ENCODE results near the gene CNTD1.

CNTD1 gene

DNA sequence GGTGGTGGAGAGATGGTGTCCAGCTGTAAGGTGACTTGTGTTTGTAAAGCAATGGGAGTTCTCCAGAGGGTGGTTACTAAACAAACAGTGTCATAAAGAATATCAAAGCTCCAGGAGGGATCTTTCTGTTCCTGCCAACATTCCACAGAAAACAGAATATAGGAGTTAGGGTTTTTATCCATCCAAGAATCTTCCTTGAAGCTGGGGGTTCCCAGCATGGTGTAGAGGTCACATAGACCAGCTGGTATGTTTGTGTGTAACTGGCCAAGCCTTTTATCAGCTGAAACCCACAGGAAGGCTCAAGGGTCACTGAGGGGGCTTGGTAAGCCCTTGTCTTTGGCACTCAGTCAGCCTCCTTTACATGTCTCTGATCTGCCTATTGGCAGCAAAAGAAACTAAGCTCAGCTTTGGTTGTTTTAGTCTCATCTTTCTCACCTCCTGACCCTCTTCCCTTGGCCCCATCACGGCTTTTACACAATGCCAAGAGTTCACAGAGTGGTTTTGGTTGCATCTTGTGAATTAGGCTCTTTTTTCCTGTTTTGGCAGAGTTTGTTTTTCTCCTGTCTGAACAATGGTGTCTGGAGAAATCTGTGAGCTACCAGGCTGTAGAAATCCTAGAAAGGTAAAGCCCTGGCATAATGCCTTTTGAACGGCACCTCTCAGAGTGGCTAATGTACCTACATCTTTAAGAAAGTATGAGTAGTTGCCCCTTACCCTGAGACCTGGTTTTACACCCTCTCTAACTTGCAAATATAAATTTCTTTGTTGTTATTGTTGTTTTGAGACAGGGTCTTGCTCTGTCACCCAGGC is 4.6 kb downstream of the CNTD1 start:
- DNase-seq, result no peak

DNA sequence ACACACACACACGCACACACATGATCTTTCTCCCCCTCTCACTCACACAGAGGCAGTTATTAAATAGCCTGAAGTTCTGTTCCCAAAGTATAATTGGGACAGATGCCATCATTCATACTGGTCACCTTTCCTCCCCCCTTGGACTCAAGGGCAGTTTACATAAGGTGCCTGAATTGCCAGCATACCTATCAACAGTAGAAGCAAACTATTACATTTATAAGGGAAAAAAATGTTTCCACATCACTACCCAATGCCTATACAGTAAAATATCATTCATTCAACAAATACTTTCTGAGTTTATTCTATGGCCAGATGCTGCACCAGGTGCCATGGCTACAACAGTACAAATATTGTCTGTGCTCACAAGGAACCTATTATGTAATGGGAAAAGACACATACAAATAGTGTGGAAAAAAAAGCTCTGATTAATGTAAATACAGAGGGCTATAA is 6.3 kb downstream of the CNTD1 start:
- DNase-seq, result no peak

DNA sequence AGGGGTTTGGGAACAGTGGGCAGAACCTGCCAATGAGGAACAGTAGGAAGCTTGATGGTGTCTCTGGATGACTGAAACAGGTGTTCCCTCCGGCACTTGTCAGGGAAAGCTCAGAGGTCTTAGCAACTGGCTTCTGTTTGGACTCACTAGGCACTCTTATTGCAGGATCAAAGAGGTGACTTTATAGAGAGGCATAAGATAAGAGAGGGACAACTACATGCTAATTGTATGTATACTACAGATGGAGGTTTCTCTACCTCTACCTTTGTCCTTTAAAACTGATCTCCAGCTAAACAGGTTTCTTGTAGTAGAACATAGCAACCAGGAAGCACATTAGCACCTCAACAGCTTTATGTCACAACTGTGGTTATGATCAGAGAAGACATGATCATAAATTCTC is 7.6 kb downstream of the CNTD1 start:
- no peak for DNase-seq

DNA sequence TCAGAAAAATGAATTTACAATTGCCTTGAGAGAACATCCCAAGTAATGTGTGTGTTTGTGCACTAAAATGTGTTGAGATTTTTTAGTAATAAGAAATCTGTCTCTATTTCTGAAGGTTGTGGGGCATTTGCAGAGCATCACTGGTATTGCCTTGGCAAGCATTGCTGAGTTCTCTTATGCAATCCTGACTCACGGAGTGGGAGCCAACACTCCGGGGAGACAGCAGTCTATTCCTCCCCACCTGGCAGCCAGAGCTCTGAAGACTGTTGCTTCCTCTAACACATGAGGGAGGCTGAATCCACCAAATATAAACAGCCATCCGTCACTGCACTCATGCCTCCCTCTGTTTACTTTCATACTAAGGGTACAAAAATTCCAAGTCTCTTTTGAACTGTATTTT is 10.6 kb downstream of the CNTD1 start:
- peak in 45 of 58 donors; percentile 1 to 72 (median 27) for DNase-seq

DNA sequence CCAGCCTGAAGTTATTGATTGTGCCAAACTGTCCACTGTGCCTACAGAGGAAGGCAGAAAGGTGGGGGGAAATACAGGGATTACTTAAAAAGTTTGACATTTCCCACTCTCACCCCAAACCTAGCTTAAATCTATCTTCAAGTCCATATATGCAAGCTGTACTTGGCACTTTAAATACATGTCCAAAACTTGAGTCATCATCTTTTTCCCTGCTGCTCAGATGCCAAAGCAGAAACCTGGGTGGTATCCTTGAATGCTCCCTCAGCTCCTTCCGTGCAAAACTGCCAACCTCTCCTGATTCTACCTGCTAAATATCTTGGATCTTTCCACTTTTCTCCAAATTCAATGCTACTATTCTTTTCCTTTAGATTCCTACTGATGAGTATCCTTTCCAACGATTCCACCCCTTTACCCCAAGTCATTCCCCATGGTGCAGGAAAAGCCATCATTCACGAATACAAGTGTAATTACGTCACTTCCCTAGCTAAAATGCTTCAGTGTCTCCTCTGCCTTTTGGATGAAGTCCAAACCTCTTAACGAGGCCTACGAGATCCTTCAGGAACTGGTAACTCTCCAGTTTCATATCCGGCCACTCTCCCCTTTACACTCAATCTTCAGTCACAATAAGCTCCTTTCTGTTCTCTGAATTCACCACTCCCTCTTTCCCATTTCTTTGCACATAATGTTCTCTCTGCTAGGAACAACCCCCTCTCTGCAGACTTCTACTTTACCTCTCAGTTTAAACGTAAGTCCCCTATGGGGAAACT is 16.2 kb downstream of the CNTD1 start:
- no peak for DNase-seq

DNA sequence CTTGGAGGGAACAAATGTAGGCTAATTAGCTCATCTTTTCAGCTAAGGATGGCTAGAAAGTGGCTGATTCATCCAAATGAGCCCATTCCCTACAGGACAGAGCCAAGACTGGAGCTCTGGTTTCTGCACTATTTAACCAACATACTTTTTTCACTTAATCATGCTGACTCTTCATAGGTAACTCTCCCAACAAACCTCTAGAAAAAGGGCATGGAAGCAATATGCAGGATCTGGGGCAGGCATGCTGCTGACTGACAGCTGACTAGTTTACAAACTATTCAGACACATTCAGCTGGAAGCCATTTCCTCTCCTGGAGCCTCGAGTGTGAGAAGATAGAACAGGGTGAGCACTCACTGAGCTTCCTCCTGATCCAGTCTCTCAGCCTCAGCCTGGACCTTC is 19.2 kb downstream of the CNTD1 start:
- no peak for DNase-seq

DNA sequence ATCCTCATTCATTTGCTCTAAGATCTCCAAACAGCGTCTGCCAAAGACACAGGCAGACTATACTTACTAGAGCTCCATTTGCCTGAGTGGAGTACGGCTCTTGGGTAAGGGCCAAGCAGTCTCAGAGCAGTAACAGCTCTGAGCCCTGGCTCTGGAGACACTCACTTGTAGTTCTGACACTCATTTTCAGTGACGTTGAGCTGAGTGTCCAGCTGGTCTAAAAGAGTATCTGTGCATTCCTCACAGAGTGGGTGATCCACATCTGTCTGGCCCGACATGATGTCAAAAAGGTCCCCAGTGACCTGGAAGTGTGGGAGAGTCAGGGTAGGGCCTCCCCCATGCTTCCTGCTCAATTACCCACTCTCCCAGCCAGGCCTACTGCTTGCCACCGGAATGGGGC is 19.7 kb downstream of the CNTD1 start:
- no peak for DNase-seq

DNA sequence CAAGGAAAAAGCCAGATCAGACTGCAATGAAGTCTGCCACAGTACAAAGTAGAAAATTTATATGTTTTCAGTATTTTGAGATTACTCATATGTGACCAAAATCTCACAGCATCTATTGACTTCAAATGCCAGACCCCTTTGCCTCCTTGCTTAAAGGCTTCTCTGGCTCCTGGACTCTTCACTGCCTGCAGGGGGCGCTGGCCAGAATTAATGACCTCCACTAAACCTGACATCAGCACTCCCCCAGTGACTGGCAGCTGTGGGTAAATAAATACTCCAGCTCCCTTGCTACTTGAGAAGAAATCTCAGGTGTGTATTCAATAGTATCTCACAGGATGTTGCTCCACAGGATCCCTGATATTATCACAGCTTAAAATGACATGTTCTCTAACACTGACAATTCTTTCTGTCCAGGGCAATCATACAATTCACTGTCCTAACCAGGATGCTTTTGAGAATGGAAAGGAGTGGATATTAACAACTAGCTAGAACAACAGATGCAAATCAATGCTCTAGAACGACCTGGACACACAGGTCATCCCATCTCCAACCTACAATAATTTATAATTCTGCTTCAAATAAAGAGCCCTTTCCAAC is 21.4 kb downstream of the CNTD1 start:
- peak in 2 of 58 donors; percentile 4 to 39 for DNase-seq

DNA sequence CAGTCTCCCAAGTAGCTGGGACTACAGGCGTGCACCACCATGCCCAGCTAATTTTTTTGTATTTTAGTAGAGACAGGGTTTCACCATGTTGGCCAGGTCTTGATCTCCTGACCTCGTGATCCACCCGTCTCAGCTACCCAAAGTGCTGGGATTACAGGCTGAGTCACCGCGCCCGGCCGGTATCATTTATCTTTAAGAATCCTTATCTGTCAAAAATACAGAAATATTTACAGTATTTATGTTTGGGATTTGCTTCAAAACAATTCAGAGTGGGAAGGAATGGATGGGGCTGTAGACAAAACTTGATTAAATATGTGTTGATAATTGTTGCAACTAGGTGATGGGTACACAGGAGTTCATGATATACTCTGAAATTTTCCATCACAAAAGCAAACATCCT is 22.5 kb downstream of the CNTD1 start:
- DNase-seq, result no peak

DNA sequence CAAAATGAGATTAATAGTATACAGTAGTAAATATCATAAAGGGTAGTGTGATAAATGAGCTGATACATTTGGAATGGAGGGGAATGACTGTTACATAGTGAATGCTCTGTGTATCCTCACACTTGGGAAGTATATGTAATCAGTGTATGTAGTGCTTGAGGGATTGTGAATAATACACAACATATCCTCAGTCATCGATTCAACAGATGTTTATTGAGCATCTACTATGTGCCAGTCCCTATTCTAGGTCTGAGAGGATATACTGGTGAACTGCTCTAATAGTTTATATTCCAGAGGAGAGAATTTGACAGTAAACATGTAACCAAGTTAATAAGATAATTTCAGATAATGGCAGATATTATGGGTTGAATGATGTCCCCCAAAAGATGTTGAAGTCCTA is 28.8 kb downstream of the CNTD1 start:
- no peak for DNase-seq

DNA sequence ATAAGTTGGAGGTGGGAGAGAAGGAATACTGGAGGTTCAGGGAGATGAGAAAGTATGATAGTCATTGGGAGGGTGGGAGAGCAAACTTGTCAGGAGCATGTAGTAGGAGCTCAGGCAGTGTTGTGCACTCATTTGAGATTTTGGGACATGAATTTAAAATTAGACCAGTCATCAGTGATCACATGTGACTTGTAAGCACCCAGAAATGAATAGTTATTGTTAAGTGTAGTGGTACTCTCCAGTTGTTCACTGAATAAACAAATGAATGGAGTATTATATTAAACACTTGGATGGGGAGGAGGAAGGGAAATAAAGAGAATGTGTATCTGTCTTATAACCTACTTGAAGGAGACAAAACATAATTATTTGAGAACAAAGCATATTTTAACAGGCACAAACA is 32.3 kb downstream of the CNTD1 start:
- DNase-seq, result no peak

DNA sequence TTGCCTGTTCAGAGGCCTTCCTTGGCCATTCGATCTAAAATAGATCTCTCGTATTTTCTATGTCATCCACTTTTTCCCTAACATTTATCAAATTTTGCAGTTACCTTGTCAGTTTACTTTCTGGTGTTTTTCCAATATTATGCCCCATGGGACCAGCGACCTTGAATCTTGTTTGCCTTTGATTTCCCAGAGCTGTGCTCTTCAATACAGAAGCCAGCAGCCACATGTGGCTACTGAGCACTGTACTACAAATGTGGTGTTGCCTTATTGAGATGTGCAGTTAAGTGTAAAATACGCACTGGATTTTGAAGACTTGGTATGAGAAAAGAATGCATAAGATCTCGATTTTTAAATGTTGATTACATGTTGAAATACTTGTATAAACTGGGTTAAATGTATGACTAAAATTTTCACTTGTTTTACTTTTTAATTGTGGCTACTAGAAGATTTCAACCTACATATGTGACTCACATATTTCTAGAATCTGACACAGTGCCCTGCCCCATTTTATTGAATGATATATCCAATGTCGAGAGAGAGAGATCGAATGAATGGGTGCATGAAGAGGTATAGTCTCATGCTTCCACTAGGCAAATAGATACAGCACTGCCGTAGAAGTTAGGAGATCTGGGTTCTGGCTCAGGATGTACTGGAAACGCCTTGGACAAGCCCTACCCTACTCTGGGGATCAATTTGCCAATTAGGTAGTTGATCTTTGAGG is 33.7 kb downstream of the CNTD1 start:
- no peak for DNase-seq

DNA sequence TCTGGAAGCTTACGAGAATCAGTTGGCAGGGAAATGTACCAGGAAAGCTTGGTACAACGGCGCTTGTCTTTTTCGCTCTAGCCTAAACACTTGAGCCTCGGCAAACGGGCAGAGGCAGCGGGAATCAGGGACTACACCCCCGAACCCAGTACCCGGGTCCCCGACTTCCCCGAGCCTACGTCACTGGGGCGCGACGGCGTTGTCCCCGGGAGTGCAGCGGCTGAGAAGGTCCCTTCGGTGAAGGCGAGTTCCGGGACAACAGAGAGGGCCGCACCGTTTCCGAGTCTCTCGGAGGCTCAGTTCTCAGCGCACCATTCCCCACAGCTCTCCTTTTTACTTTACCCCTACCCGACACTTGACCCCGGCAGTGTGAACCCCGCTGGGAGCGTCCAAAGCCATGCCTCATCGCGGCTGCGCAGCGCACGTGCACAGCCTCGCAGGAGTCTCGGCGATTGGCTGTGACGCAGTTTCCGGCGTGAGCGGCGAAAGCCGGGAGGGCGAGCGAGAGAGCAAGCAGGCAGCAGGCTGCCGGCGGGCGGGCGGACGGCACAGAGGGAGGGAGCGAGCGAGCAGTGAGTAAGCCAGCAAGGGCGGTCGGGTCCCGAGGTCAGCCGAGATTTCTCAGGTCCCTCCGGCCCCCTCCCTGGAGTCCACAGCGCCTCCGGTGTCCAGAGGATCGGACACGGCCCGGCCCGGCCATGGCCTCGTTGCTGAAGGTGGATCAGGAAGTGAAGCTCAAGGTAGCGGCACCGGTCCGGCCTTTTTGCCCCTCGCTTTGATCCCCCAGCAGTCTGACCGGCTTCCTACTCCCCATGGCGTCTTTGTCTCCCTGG is 34.5 kb downstream of the CNTD1 start, which contains the start of gene PSME3:
PSME3 (plus strand) TSS at position 464 of the 833 bp plus-strand sequence; CDS start at position 699, 235 bp downstream.
- DNase-seq, result peak; percentile 41 to 99 (median 91)

DNA sequence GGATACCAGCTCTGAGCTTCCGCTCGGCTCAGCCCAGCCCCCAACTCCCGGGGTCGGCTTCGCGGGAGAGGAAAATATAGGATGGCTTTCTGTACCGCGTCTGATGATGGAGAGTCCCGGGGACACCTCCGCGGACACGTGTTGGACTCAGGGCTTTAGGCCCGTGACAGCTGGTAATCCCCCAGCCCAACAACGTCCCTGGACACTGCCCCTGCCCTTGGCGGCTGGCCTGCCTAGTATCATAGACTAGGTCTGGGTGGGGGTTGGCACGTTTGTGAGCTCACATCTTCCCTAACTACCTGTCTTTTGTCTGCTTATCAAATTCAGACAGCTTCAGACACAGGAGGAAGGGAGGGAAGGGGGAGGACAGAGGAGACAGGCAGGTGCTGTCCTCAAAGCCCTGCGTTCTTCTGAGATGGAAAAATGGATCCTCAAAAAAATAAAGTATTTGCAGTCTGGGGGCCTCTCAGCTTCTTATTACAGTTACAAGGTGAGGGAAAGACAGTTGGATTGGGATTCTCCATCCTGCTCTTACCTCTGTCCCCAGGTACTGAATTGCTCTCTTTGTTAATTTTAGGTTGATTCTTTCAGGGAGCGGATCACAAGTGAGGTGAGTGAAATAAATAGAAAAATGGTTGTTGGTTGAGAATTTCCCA is 35.2 kb downstream of the CNTD1 start:
- DNase-seq, result no peak

DNA sequence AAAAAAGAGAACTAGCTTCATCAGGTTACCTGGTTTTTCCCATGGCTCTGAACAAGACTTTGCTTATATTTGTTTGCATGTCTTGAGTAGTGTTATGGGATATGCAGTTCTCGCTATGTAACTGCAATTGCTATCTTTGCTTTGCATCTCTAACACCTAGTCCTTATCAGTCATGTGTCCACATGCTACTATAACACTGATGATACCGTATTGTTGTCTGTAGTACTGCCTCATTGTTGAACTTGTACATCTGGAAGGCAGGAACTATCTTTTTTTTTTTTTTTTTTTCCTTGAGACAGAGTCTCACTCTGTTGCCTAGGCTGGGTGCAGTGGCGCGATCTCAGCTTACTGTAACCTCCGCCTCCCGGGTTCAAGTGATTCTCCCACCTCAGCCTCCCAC is 37.1 kb downstream of the CNTD1 start:
- DNase-seq, result no peak

DNA sequence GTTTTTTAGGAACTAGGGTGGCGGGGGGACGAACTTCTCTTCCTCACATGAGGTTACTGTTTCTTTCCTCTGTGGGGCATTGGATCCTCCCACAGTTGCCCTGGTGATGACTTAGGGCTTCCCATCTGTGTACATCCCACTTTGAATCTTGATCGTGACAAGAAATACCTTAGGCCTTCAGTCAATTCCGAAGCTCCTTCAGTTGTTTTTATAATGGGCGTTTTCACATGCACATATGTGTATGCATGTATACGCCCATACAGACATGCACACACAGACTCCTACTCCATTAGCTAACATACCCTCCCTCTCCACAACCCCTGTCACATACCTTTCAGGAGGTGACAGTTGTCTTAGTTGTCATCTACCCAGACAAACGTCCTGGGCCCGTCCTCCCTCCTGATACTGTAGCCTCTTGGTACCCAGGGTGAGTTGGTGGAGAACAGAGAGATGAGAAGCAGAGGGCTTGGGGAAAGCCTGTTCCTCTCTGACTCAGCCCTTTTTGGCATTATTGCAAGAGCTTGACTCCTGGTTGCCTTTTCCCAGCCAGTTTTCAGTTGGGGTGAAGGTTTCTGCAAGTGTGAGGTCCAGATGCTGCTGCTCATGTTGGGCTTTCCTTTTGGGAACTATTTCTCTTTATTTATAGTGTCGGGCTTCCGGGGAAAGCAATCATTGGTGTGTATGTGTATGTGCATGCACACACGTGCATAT is 43.5 kb downstream of the CNTD1 start:
- no peak for DNase-seq

DNA sequence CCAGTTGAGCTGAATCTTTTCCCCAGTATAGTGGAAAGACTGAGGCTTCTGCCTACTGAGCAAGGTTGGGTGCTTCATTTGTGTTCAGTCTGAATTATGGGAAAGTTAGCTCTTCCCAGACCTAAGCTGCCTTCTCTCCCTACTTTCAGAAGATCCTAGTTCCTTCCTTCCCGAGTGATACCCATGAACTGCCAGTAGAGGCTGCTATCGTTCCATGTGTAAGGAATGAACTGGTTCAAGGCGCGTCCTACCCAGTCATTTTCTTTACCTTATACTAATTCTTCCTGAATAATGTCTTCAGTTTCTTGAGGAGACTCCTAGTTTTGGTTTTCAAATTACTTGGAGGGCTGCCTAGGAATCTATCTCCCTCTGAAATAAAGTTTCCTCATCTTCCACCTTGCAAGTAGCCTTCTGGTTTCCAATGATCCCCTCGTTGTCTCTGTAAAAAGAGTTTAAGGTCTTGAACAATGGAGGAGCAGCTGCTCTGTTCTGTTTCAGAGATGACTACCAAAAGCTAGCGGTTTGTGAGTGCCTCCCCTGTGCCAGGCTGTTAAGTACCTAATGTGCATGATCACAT is 44.8 kb downstream of the CNTD1 start:
- peak in 20 of 58 donors; percentile 2 to 53 (median 14) for DNase-seq

DNA sequence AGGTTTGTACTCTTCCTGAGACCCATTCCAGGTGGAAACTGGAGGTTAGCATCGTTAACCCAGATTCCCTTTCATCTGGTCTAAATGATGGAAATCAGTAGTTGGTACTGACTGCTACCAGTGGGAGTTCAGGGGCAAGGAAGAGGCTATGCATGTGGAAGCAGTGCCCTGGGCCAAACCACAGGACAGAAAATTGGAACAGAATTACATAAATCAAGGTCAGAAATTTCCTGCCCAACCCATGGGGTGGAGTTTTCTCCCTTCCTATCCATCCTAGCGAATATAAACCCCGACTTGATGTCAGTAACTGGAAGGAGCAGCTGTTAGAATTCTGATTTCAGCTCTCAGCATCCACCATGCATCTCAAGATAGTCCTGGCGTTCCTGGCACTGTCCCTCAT is 45.6 kb downstream of the CNTD1 start, which contains the start of gene AOC2:
AOC2 (plus strand) TSS at position 310 of the 400 bp plus-strand sequence; CDS start at position 357, 47 bp downstream.
- no peak for DNase-seq
